ENCODE measurements around the gene SKA1. TPM values are rescaled to one million over a fixed set of nuclear protein-coding genes. Genes with fewer than 3 reads are reported as not detected.
A peak's percentile ranks its signal among the peaks of the same experiment; 100 is the strongest.

SKA1 gene
- total and polyA plus RNA-seq, 8 donors, result 0.05 to 0.86 (median 0.37) TPM

DNA sequence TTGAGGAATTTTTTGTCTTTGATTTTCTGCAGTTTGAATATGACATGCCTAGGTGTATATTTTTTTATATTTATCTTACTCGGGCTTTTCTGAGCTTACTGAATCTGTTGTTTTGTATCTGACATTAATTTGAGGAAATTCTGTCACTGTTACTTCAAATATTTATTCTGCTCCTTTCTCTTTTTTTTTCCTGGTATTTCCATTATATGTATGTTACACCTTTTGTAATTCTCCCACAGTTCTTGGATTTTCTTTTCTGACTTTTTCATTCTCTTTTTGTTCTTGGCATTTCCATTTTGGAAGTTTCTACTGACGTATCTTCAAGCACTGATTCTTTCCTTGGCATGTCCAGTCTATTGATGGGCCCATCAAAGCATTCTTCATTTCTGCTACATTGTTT, 24.1 kb upstream of the SKA1 start:
- DNase-seq (no peak), ATAC-seq (no peak), FAIRE-seq (no peak)
- H3K9me3 ChIP-seq, result no peaks in the 10 kb centered on the region
- 72 to 80% methylated on average over 2 of the region's 2 CpGs for WGBS, 2 donors
- TF ChIP-seq, protein P1, sequence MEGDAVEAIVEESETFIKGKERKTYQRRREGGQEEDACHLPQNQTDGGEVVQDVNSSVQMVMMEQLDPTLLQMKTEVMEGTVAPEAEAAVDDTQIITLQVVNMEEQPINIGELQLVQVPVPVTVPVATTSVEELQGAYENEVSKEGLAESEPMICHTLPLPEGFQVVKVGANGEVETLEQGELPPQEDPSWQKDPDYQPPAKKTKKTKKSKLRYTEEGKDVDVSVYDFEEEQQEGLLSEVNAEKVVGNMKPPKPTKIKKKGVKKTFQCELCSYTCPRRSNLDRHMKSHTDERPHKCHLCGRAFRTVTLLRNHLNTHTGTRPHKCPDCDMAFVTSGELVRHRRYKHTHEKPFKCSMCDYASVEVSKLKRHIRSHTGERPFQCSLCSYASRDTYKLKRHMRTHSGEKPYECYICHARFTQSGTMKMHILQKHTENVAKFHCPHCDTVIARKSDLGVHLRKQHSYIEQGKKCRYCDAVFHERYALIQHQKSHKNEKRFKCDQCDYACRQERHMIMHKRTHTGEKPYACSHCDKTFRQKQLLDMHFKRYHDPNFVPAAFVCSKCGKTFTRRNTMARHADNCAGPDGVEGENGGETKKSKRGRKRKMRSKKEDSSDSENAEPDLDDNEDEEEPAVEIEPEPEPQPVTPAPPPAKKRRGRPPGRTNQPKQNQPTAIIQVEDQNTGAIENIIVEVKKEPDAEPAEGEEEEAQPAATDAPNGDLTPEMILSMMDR (IDR thresholded peaks at IDR 0.05), result no peak
- H3K4me3 ChIP-seq, result no peak overlapping the region
- no peak overlapping the region for H3K27ac ChIP-seq
- no peaks in the 10 kb centered on the region for H3K36me3 ChIP-seq
- peaks cover 0 to 4% (median 0%) of the 10 kb centered on the region in 4 donors for H3K27me3 ChIP-seq
- no peaks in the 10 kb centered on the region for H3K4me1 ChIP-seq
- intact Hi-C loops (cut with DNase I), result loop anchor here in 1 of 3 donors (10.0 kb wide), 1 partner anchor 136 kb away; no protein-coding TSS in a partner anchor

DNA sequence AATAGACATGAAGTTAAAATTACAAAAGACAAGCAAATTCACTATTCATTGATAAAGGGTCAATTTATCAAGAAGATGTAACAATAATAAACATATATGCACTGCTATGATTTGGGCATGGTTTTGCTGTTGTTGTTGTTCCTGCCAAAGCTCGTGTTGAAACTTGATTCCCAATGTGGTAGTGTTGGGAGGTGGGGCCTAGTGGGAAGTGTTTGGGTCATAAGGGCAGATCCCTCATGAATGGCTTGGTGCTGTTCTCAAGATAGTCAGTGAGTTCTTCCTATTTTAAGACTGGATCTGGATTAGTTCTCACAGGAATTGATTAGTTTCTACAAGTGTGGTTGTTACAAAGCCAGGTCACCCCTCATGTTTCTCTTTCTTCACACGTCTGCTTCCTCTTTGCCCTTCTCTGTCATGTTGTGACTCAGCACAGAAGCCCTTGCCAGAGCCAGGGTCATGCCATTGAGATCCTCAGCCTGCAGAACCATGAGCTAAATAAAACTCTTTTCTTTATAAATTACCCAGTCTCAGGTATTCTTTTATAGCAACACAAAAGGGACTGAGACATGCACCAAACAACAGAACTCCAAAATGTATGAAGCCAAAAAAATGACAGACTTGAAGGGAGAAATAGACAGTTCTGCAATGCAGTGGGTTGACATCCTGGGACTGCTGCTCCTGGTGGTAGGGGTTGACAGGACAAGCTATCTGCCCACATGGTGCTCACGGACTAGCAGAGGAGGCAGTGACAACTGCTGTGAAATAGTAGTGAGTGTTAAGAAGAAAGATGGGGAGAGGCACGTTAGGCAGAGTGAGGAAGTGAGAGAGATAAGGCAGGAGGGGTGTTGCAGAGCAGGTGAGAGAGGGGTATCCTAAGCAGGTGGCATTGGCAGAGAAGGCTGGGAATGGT, 18.6 kb upstream of the SKA1 start:
- intact Hi-C loops (cut with DNase I), result loop anchor here in 2 of 3 donors (5.0 to 10.0 kb wide), 2 partner anchors 139 to 141 kb away; no protein-coding TSS in a partner anchor
- no peak for DNase-seq
- ATAC-seq, result peak; percentile 33 to 67 (median 42)

GRCh38 chr18:50358844-50359243, 16.0 kb upstream of the SKA1 start:
- intact Hi-C loops (cut with DNase I), result loop anchor here in 2 of 3 donors (5.0 to 10.0 kb wide), 2 partner anchors 142 to 144 kb away; no protein-coding TSS in a partner anchor
- H3K4me3 ChIP-seq, result no peak overlapping the region
- TF ChIP-seq, protein P1 (IDR thresholded peaks at IDR 0.05), result no peak
- DNase-seq, result no peak
- no peak overlapping the region for H3K27ac ChIP-seq
- H3K27me3 ChIP-seq, result no peaks in the 10 kb centered on the region
- H3K4me1 ChIP-seq, result peaks cover 0 to 5% (median 4%) of the 10 kb centered on the region in 3 donors
- WGBS, 2 donors, result 26 to 37% methylated on average over 1 of the region's 1 CpG
- no peak for ATAC-seq
- FAIRE-seq, result no peak
- no peaks in the 10 kb centered on the region for H3K9me3 ChIP-seq
- no peaks in the 10 kb centered on the region for H3K36me3 ChIP-seq

More for the DNA sequence above, 18.6 kb upstream of the SKA1 start:
- H3K4me1 ChIP-seq, result peaks cover 0 to 5% (median 4%) of the 10 kb centered on the region in 3 donors
- no peaks in the 10 kb centered on the region for H3K36me3 ChIP-seq
- FAIRE-seq, result no peak
- H3K4me3 ChIP-seq, result no peak overlapping the region
- no peak overlapping the region for H3K27ac ChIP-seq
- H3K27me3 ChIP-seq, result no peaks in the 10 kb centered on the region
- TF ChIP-seq, protein P1 (IDR thresholded peaks at IDR 0.05), result no peak
- 37 to 57% methylated on average over 4 of the region's 4 CpGs for WGBS, 2 donors
- no peaks in the 10 kb centered on the region for H3K9me3 ChIP-seq

GRCh38 chr18:50359806-50360205, 15.0 kb upstream of the SKA1 start:
- WGBS, 2 donors, result 81 to 93% methylated on average over 2 of the region's 2 CpGs
- Histone ChIP-seq H3K36me3 (no peaks in the 10 kb centered on the region), H3K4me1 (peaks cover 0 to 5% (median 4%) of the 10 kb centered on the region in 3 donors), H3K9me3 (no peaks in the 10 kb centered on the region), H3K27me3 (no peaks in the 10 kb centered on the region), H3K4me3 (no peak overlapping the region), H3K27ac (no peak overlapping the region)
- ATAC-seq (no peak), DNase-seq (no peak), FAIRE-seq (no peak)
- intact Hi-C loops (cut with DNase I), result loop anchor here in 2 of 3 donors (5.0 to 10.0 kb wide), 2 partner anchors 143 to 145 kb away; no protein-coding TSS in a partner anchor
- TF ChIP-seq, protein P1 (IDR thresholded peaks at IDR 0.05), result no peak
